Fibroblast of villous mesenchyme (primary cell): ENCODE measurements around the gene NEGR1. TPM values are rescaled to one million over a fixed set of nuclear protein-coding genes. Genes with fewer than 3 reads are reported as not detected.

Experiments
- DNase-seq: peaks from one replicate; pipeline ENCODE4 v3.0.0-alpha.2; 2010; ENCODE audit warnings: low read depth
- H3K4me3 ChIP-seq: 2 replicates; pipeline ENCODE4 v1.5.1; 2011; ENCODE audit warnings: low read depth, mild to moderate bottlenecking, low read length
- total RNA-seq: library from RNA; depleted of rRNA; stranded (reverse); fragments of >200 nt; gene quantifications from 2 replicates; pipeline ENCODE4 v1.2.3, GENCODE V29; 2012
- TF ChIP-seq, protein P1 (sequence below): IDR thresholded peaks from 2 replicates; pipeline ENCODE4 v1.5.1; 2012; ENCODE audit warnings: low read depth, mild to moderate bottlenecking, low read length; ENCODE audit not compliant: insufficient read depth

The NEGR1 gene
- total RNA-seq, 1 donor = 13.8 TPM

DNA sequence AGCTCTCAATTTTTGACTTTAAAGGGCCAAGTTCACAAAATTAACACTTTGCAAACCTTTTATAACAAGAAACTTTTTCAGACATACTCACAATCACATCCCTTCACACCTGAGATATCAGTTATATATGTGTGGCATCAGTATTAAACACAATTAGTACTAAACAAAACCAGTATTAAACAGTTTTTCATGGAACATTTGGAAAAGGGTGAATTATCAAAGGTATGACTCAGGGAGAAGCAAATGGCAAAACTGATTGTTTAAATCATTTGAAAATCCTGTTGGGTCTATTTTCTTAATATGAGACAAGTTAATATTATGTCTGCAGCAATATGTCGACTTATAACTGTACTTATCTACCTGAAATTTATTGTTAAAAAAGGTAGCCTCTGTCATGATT, 587.3 kb downstream of the NEGR1 start:
- TF ChIP-seq, protein P1, sequence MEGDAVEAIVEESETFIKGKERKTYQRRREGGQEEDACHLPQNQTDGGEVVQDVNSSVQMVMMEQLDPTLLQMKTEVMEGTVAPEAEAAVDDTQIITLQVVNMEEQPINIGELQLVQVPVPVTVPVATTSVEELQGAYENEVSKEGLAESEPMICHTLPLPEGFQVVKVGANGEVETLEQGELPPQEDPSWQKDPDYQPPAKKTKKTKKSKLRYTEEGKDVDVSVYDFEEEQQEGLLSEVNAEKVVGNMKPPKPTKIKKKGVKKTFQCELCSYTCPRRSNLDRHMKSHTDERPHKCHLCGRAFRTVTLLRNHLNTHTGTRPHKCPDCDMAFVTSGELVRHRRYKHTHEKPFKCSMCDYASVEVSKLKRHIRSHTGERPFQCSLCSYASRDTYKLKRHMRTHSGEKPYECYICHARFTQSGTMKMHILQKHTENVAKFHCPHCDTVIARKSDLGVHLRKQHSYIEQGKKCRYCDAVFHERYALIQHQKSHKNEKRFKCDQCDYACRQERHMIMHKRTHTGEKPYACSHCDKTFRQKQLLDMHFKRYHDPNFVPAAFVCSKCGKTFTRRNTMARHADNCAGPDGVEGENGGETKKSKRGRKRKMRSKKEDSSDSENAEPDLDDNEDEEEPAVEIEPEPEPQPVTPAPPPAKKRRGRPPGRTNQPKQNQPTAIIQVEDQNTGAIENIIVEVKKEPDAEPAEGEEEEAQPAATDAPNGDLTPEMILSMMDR = no peak

DNA sequence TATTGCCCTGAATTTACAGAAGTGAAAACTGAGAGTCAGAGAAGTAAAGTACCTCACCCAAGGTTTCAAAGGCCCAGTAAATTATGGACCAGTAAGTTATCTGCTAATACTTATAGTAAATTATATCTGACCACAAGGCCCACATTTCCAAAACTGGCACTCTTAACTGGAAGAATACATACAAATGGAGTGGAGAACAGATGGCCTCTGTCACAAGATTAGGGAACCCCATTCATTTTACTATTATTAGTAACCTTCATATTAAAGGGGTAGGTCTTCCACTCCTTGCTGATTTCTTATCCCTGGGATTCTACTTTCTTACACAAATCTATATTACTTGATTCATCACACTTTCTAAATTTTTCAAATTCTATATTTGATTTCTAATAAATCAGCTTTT, 588.8 kb downstream of the NEGR1 start:
- no peak overlapping the region for H3K4me3 ChIP-seq
- TF ChIP-seq, protein P1 = no peak
- no peak for DNase-seq

More for the DNA sequence above, 587.3 kb downstream of the NEGR1 start:
- no peak overlapping the region for H3K4me3 ChIP-seq
- DNase-seq = no peak

DNA sequence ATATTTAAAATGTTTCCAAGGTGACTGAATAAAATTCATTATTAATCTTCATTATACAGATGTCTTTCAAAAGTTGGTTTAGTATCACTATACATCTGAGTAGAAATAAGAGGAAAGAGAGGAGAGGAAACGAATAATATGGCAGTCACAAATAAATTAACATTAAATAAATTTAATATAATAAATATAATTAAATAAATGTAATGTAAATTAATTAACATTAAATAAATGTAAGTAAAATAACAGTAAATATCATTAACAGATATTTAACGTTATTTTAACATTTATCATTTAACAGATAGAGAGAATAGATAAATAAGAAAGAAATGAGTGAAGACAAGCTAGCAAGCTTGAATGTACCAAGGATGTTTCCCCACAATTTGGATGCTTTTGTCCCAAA, 592.7 kb downstream of the NEGR1 start:
- DNase-seq = no peak
- no peak overlapping the region for H3K4me3 ChIP-seq
- TF ChIP-seq, protein P1 = no peak

DNA sequence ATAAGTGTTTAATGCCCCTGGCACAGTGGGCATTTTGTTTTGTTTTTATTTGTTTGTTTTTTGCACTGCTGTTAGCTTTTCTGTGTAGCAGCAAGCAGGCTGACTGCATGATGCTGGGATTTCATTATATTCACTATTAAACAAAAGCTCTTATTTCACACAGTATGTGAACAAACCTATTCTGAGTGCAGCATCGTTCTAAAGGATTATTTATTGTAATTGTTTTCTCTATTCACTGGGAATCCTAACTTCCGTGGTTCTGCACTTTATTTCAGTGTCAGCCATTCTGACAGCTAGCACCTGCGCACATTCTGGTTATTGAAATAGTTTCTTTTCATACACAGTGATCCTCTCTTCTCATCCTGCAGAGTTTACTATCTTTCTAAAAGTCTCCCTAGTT, 595.0 kb downstream of the NEGR1 start:
- TF ChIP-seq, protein P1 = no peak
- no peak for DNase-seq
- no peak overlapping the region for H3K4me3 ChIP-seq

DNA sequence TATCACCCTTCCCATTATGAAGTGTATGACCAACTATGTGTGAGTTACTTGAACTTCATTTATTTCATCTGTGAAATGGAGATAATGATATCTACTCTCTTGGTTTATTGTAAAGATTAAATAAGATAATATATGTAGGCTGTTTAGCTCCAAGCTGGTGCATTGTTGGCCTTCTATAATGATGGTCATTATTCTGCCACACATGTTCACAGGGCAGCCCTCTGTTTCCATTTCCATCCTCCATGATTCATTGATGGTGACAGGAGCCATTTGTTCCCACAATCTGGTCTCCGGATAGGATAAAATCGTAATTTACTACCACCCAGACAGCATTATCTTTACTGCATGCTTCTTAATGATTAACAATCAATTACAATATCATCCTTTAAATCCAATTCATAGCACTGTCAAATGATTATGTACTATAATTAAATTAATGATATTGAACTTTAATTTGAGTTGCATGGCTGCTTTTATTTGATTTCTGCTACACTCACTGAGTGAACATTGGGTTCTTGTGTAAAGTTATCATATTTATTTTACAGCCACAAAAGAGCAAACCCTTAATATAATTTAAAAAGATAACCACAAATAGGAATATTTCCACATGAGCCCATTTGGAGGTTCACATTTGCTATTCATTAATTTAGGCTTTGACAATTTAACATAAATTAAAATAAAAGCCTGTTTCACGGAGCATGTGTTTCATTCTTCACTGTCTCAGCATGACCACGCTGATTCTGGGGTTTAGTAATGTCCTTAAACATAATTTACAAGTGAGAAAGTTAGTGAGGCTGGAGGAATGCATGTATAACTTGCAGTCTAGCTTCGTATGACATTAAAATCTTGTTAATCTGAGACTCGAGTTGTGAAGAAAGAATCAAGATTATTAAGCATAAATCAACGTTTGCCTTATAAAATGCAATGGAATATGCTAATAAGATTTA, 605.1 kb downstream of the NEGR1 start:
- TF ChIP-seq, protein P1 = no peak
- no peak for DNase-seq
- no peak overlapping the region for H3K4me3 ChIP-seq

DNA sequence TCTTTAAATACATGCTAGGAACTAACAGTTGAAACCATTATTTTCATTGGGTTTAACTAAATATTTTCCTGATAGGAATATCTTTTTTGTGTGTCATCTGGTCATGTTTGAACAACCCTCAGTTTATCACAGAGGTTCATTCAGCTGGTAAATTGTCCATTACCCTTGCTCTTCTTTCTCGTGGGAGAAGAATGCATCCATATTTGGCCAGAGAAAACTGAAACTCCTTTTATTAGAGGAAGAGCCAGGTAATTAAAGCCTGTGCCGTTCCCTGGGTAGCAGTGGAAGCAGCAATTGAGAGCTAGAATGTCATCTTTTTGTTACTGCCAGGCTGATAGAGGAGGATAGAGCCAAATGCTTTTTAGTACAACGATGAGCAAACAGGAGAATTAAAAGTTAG, 614.3 kb downstream of the NEGR1 start:
- no peak for DNase-seq
- H3K4me3 ChIP-seq = no peak overlapping the region
- TF ChIP-seq, protein P1 = no peak
